Hepatocyte (in vitro differentiated cells): Measurements from ENCODE around the gene ZDHHC11B. TPM values are rescaled to one million over a fixed set of nuclear protein-coding genes. Genes with fewer than 3 reads are reported as not detected.
"Not testable (repeated sequence)": the region's sequence is repeated elsewhere in the genome, so short reads cannot be mapped to it uniquely, and the experiment has no call there.

Experiments used
- DNase-seq: peaks from one replicate; pipeline ENCODE4 v3.0.0-alpha.2; 2016; ENCODE audit warnings: low spot score
- H2AFZ ChIP-seq: fragments of 200-600 bp; sonication (generic); 2 replicates; pipeline ENCODE4 v1.6.0; 2016; ENCODE audit warnings: antibody characterized with exemption, mild to moderate bottlenecking
- H3K27ac ChIP-seq: fragments of 200-600 bp; sonication (generic); 2 replicates; pipeline ENCODE4 v1.5.1; 2016; ENCODE audit warnings: mild to moderate bottlenecking
- H3K27me3 ChIP-seq: fragments of 200-600 bp; sonication (generic); 2 replicates; pipeline ENCODE4 v1.6.1; 2016
- H3K36me3 ChIP-seq: fragments of 200-600 bp; sonication (generic); replicated peaks from 2 replicates; pipeline ENCODE4 v1.5.1; 2016; ENCODE audit warnings: low read depth; ENCODE audit not compliant: insufficient read depth
- H3K4me1 ChIP-seq: fragments of 200-600 bp; sonication (generic); 2 replicates; pipeline ENCODE4 v1.5.1; 2016; ENCODE audit warnings: mild to moderate bottlenecking, moderate library complexity; ENCODE audit not compliant: insufficient read depth
- H3K4me2 ChIP-seq: fragments of 200-600 bp; sonication (generic); 2 replicates; pipeline ENCODE4 v1.6.0; 2016
- H3K4me3 ChIP-seq: fragments of 200-600 bp; sonication (generic); 2 replicates; pipeline ENCODE4 v1.5.1; 2016; ENCODE audit warnings: mild to moderate bottlenecking
- H3K79me2 ChIP-seq: fragments of 200-600 bp; sonication (generic); 2 replicates; pipeline ENCODE4 v1.6.0; 2017; ENCODE audit warnings: mild to moderate bottlenecking
- H3K9me2 ChIP-seq: fragments of 200-600 bp; sonication (generic); replicated peaks from 2 replicates; pipeline ENCODE4 v1.6.0; 2017; ENCODE audit warnings: mild to moderate bottlenecking; ENCODE audit not compliant: insufficient read depth
- H3K9me3 ChIP-seq: fragments of 200-600 bp; sonication (generic); 2 replicates; pipeline ENCODE4 v1.5.1; 2016; ENCODE audit warnings: low read depth, mild to moderate bottlenecking
- H4K20me1 ChIP-seq: fragments of 200-600 bp; sonication (generic); 2 replicates; pipeline ENCODE4 v1.6.0; 2016; ENCODE audit warnings: mild to moderate bottlenecking; ENCODE audit not compliant: insufficient read depth, poor library complexity, severe bottlenecking
- WGBS: methylation state at CpG from one replicate; pipeline ENCODE4 v1.1.6; 2016; ENCODE audit warnings: low lambda C conversion rate; ENCODE audit errors: missing lambda C conversion rate; 5-methylcytosine and 5-hydroxymethylcytosine counted together
- polyA plus RNA-seq: library from polyadenylated mRNA; unstranded; fragments of >200 nt; fragmentation: Nextera tagmentation; extraction: Ambion mirVana; gene quantifications from 2 replicates; pipeline ENCODE4 v1.2.1, GENCODE V29; 2016
- total RNA-seq: library from RNA; depleted of rRNA; stranded (reverse); fragments of >200 nt; gene quantifications from 2 replicates; pipeline ENCODE4 v1.2.3, GENCODE V29; 2014

The ZDHHC11B gene
- total and polyA plus RNA-seq, 2 experiments from 2014 or later: 0.83 to 1.3 TPM

- not testable (repeated sequence) for H3K9me2 ChIP-seq, H4K20me1 ChIP-seq, DNase-seq, H2AFZ ChIP-seq, H3K4me1 ChIP-seq, H3K27me3 ChIP-seq, H3K27ac ChIP-seq, H3K79me2 ChIP-seq, H3K4me3 ChIP-seq, H3K4me2 ChIP-seq, H3K36me3 ChIP-seq, H3K9me3 ChIP-seq
- WGBS: 64% methylated on average over 7 of the region's 8 CpGs
Observed at GRCh38 chr5:714215-715118, 70.1 kb downstream of the ZDHHC11B start.

GRCh38 chr5:713686-714085 is 70.8 kb downstream of the ZDHHC11B start:
- not testable (repeated sequence) for H3K27ac ChIP-seq, H4K20me1 ChIP-seq, H3K9me3 ChIP-seq, H3K27me3 ChIP-seq, DNase-seq, H3K36me3 ChIP-seq, H3K4me1 ChIP-seq, H2AFZ ChIP-seq, H3K4me3 ChIP-seq, H3K4me2 ChIP-seq, H3K9me2 ChIP-seq, H3K79me2 ChIP-seq
- WGBS: 70% methylated on average over 2 of the region's 3 CpGs

- H3K27me3 ChIP-seq, H3K4me2 ChIP-seq, H3K79me2 ChIP-seq, DNase-seq, H3K4me3 ChIP-seq, H3K9me3 ChIP-seq, H4K20me1 ChIP-seq, H3K27ac ChIP-seq, H3K36me3 ChIP-seq, H3K9me2 ChIP-seq, H3K4me1 ChIP-seq, H2AFZ ChIP-seq: not testable (repeated sequence)
- WGBS: 74% methylated on average over 3 of the region's 3 CpGs
Observed at GRCh38 chr5:708848-709517, 75.5 kb downstream of the ZDHHC11B start.

GRCh38 chr5:708374-708773 is 76.2 kb downstream of the ZDHHC11B start:
- not testable (repeated sequence) for H3K9me3 ChIP-seq, H4K20me1 ChIP-seq, H3K9me2 ChIP-seq, DNase-seq, H3K4me2 ChIP-seq, H3K27me3 ChIP-seq, H3K4me1 ChIP-seq, H3K4me3 ChIP-seq, H3K36me3 ChIP-seq, H3K27ac ChIP-seq, H3K79me2 ChIP-seq, H2AFZ ChIP-seq
- 90% methylated on average over 4 of the region's 4 CpGs for WGBS

- H3K79me2 ChIP-seq, H2AFZ ChIP-seq, H3K27ac ChIP-seq, H3K4me3 ChIP-seq, H3K9me3 ChIP-seq, H3K9me2 ChIP-seq, H3K4me2 ChIP-seq, H3K36me3 ChIP-seq, H4K20me1 ChIP-seq, H3K27me3 ChIP-seq, DNase-seq, H3K4me1 ChIP-seq: not testable (repeated sequence)
- 86% methylated on average over 7 of the region's 7 CpGs for WGBS
Observed at GRCh38 chr5:706127-706526, 78.4 kb downstream of the ZDHHC11B start.

GRCh38 chr5:696753-697702 is 87.5 kb downstream of the ZDHHC11B start:
- not testable (repeated sequence) for H3K4me1 ChIP-seq, H3K9me2 ChIP-seq, H3K4me3 ChIP-seq, H3K27me3 ChIP-seq, H4K20me1 ChIP-seq, H3K79me2 ChIP-seq, DNase-seq, H3K36me3 ChIP-seq, H3K4me2 ChIP-seq, H2AFZ ChIP-seq, H3K27ac ChIP-seq, H3K9me3 ChIP-seq
- 86% methylated on average over 9 of the region's 21 CpGs for WGBS

GRCh38 chr5:696191-696590 is 88.3 kb downstream of the ZDHHC11B start:
- not testable (repeated sequence) for H3K9me2 ChIP-seq, H2AFZ ChIP-seq, H3K27ac ChIP-seq, H3K36me3 ChIP-seq, H3K27me3 ChIP-seq, H3K79me2 ChIP-seq, H3K9me3 ChIP-seq, DNase-seq, H3K4me3 ChIP-seq, H3K4me1 ChIP-seq, H4K20me1 ChIP-seq, H3K4me2 ChIP-seq
- 89% methylated on average over 2 of the region's 8 CpGs for WGBS

GRCh38 chr5:695475-695874 is 89.1 kb downstream of the ZDHHC11B start:
- 92% methylated on average over 9 of the region's 13 CpGs for WGBS
- not testable (repeated sequence) for H3K79me2 ChIP-seq, H3K9me2 ChIP-seq, H2AFZ ChIP-seq, H3K4me1 ChIP-seq, H4K20me1 ChIP-seq, H3K4me2 ChIP-seq, DNase-seq, H3K27me3 ChIP-seq, H3K27ac ChIP-seq, H3K36me3 ChIP-seq, H3K9me3 ChIP-seq, H3K4me3 ChIP-seq
